H1 (cell line): ENCODE data around the gene KCNH1. TPM values are rescaled to one million over a fixed set of nuclear protein-coding genes. Genes with fewer than 3 reads are reported as not detected.

Experiments
- CTCF ChIA-PET: fragments of 300-600 bp; sonication (Branson Sonifier 250); formaldehyde crosslinking; loops from one replicate; lab custom pipeline; 2021; ENCODE audit not compliant: partially characterized antibody; lab: Charles Lee
- POLR2A ChIA-PET: fragments of 300-600 bp; sonication (Branson Sonifier 250); formaldehyde crosslinking; loops from one replicate; lab custom pipeline; 2021; ENCODE audit warnings: inconsistent platforms; ENCODE audit not compliant: partially characterized antibody; lab: Charles Lee
- DNase-seq, 2 experiments: peaks; one replicate each; pipeline versions ENCODE4 v3.0.0 to v3.0.0-alpha.2; 2010 to 2022; ENCODE audit warnings: low spot score in 2 of 2, low read depth in 1 of 2, mixed read lengths in 1 of 2
- FAIRE-seq: peaks from 2 replicates; lab custom pipeline; 2011; peaks lifted over from hg19 to GRCh38; lab: Jason Lieb, UNC
- H2AFZ ChIP-seq: 2 replicates; pipeline ENCODE4 v1.8.1; 2012; ENCODE audit warnings: low read length, inconsistent platforms
- H2AK5ac ChIP-seq: 2 replicates; pipeline ENCODE4 v1.6.1; 2013; ENCODE audit warnings: low read depth, low read length
- H2BK120ac ChIP-seq: replicated peaks from 2 replicates; pipeline ENCODE3; 2013; ENCODE audit warnings: low read depth, low read length, inconsistent platforms
- H2BK12ac ChIP-seq: 2 replicates; pipeline ENCODE4 v1.6.1; 2013; ENCODE audit warnings: low read depth, low read length
- H2BK15ac ChIP-seq: 2 replicates; pipeline ENCODE4 v1.6.1; 2013; ENCODE audit warnings: low read length
- H2BK20ac ChIP-seq: 2 replicates; pipeline ENCODE4 v1.6.1; 2013; ENCODE audit warnings: low read length
- H2BK5ac ChIP-seq: 2 replicates; pipeline ENCODE4 v1.6.1; 2013; ENCODE audit warnings: low read depth, low read length
- H3K14ac ChIP-seq: 2 replicates; pipeline ENCODE4 v1.6.1; 2013; ENCODE audit warnings: inconsistent platforms; ENCODE audit not compliant: insufficient read length
- H3K18ac ChIP-seq: 2 replicates; pipeline ENCODE4 v1.6.1; 2013; ENCODE audit warnings: low read length; ENCODE audit errors: extremely low read depth
- H3K23ac ChIP-seq: 2 replicates; pipeline ENCODE4 v1.6.1; 2013; ENCODE audit warnings: inconsistent platforms; ENCODE audit not compliant: insufficient read length
- H3K23me2 ChIP-seq: 2 replicates; pipeline ENCODE4 v1.6.1; 2013; ENCODE audit warnings: low read depth, low read length
- H3K27ac ChIP-seq: 2 replicates; pipeline ENCODE4 v1.6.1; 2011; ENCODE audit warnings: low read depth, low read length, inconsistent platforms
- H3K27me3 ChIP-seq, 4 experiments: replicated peaks in 1 of 4; 1 replicate in 1 of 4; 2 replicates in 3 of 4; pipeline versions ENCODE4 v1.6.1 to v1.8.1; 2011 to 2013; ENCODE audit warnings: low read length in 3 of 4, mild to moderate bottlenecking in 3 of 4, inconsistent platforms in 2 of 4, mixed read lengths in 2 of 4, moderate library complexity in 1 of 4; ENCODE audit not compliant: control insufficient read depth in 3 of 4, insufficient read depth in 3 of 4; ENCODE audit errors: extremely low read depth in 1 of 4
- H3K36me3 ChIP-seq, 4 experiments: 2 replicates each; pipeline versions ENCODE4 v1.6.1 to v1.8.1; 2011 to 2013; ENCODE audit warnings: mild to moderate bottlenecking in 4 of 4, low read length in 3 of 4, moderate library complexity in 2 of 4, control low read depth in 1 of 4, inconsistent platforms in 1 of 4; ENCODE audit not compliant: insufficient read depth in 4 of 4, control insufficient read depth in 2 of 4
- H3K4ac ChIP-seq: replicated peaks from 2 replicates; pipeline ENCODE3; 2013; ENCODE audit warnings: low read length, low read depth, mixed read lengths, inconsistent platforms; ENCODE audit not compliant: insufficient read length
- H3K4me1 ChIP-seq, 4 experiments: replicated peaks in 1 of 4; 1 replicate in 1 of 4; 2 replicates in 3 of 4; pipeline versions ENCODE4 v1.6.1 to v1.8.1; 2011 to 2013; ENCODE audit warnings: low read length in 3 of 4, inconsistent platforms in 2 of 4, mixed read lengths in 1 of 4; ENCODE audit not compliant: insufficient read depth in 4 of 4, control insufficient read depth in 3 of 4
- H3K4me2 ChIP-seq, 2 experiments: 2 replicates each; pipeline versions ENCODE4 v1.6.1 to v1.8.1; 2011 to 2013; ENCODE audit warnings: low read depth in 2 of 2, low read length in 2 of 2, control low read depth in 1 of 2, inconsistent platforms in 1 of 2, mild to moderate bottlenecking in 1 of 2; ENCODE audit not compliant: insufficient read depth in 1 of 2
- H3K4me3 ChIP-seq, 4 experiments: fragments of 200-600, 300-600 bp in 1 of 4; sonication (generic), shearing (Covaris generic), sonication (Bioruptor Twin) in 1 of 4; 2 replicates each; pipeline versions ENCODE4 v1.5.1 to v1.8.1; 2011 to 2016; ENCODE audit warnings: low read length in 4 of 4, low read depth in 3 of 4, control low read depth in 2 of 4, inconsistent platforms in 2 of 4, mild to moderate bottlenecking in 2 of 4, mixed read lengths in 1 of 4, moderate library complexity in 1 of 4; ENCODE audit not compliant: insufficient read depth in 2 of 4; ENCODE audit errors: extremely low read depth in 1 of 4
- H3K56ac ChIP-seq: replicated peaks from 2 replicates; pipeline ENCODE3; 2013; ENCODE audit warnings: low read depth, mild to moderate bottlenecking, mixed read lengths, low read length, inconsistent platforms; ENCODE audit not compliant: insufficient read length
- H3K79me1 ChIP-seq: 2 replicates; pipeline ENCODE4 v1.6.1; 2013; ENCODE audit warnings: low read depth, low read length, control low read depth
- H3K79me2 ChIP-seq, 2 experiments: 2 replicates each; pipeline versions ENCODE4 v1.6.1 to v1.8.1; 2012 to 2013; ENCODE audit warnings: low read length in 2 of 2, mild to moderate bottlenecking in 2 of 2, inconsistent platforms in 1 of 2; ENCODE audit not compliant: insufficient read depth in 2 of 2, control insufficient read depth in 1 of 2
- H3K9ac ChIP-seq, 4 experiments: replicated peaks in 1 of 4; 1 replicate in 1 of 4; 2 replicates in 3 of 4; pipeline versions ENCODE4 v1.6.1 to v1.8.1; 2011 to 2013; ENCODE audit warnings: low read depth in 3 of 4, low read length in 3 of 4, control low read depth in 2 of 4, mild to moderate bottlenecking in 2 of 4, moderate library complexity in 2 of 4, inconsistent platforms in 1 of 4; ENCODE audit errors: extremely low read depth in 1 of 4
- H3K9me3 ChIP-seq, 2 experiments: 2 replicates each; pipeline versions ENCODE4 v1.6.1 to v1.8.1; 2012 to 2013; ENCODE audit warnings: mild to moderate bottlenecking in 2 of 2, moderate library complexity in 2 of 2, control low read depth in 1 of 2, inconsistent platforms in 1 of 2, low read depth in 1 of 2, low read length in 1 of 2, mixed read lengths in 1 of 2; ENCODE audit not compliant: insufficient read depth in 2 of 2
- H4K20me1 ChIP-seq, 2 experiments: replicated peaks in 1 of 2; 2 replicates each; pipeline versions ENCODE3 to v1.8.1; 2011 to 2013; ENCODE audit warnings: inconsistent platforms in 2 of 2, low read length in 2 of 2, mild to moderate bottlenecking in 1 of 2; ENCODE audit not compliant: insufficient read depth in 2 of 2, control insufficient read depth in 1 of 2
- H4K5ac ChIP-seq: 2 replicates; pipeline ENCODE4 v1.6.1; 2013; ENCODE audit warnings: low read length, low read depth, mixed read lengths, inconsistent platforms; ENCODE audit not compliant: insufficient read length
- H4K8ac ChIP-seq: 2 replicates; pipeline ENCODE4 v1.8.0; 2013; ENCODE audit warnings: mild to moderate bottlenecking, moderate library complexity, low read length, inconsistent platforms; ENCODE audit not compliant: insufficient read depth; ENCODE audit errors: extremely low read depth
- H4K91ac ChIP-seq: replicated peaks from 2 replicates; pipeline ENCODE3; 2013; ENCODE audit warnings: low read length, mixed read lengths, inconsistent platforms; ENCODE audit not compliant: insufficient read length
- EZH2 ChIP-seq: fragments of 200-600 bp; sonication (generic); IDR thresholded peaks from 2 replicates; pipeline ENCODE4 v1.7.1; 2012; ENCODE audit warnings: low read depth, mild to moderate bottlenecking, moderate library complexity, low read length, inconsistent platforms; ENCODE audit not compliant: severe bottlenecking
- POLR2AphosphoS5 ChIP-seq: IDR thresholded peaks from 2 replicates; pipeline ENCODE4 v1.6.1; 2011; ENCODE audit warnings: low read depth, low read length
- RXRA ChIP-seq: IDR thresholded peaks from 2 replicates; pipeline ENCODE4 v1.6.1; 2011; ENCODE audit warnings: low read depth, mild to moderate bottlenecking, low read length, moderate library complexity; ENCODE audit not compliant: insufficient read depth
- SUZ12 ChIP-seq: fragments of 200-600 bp; sonication (generic); IDR thresholded peaks from 2 replicates; pipeline ENCODE4 v1.6.1; 2012; ENCODE audit warnings: mild to moderate bottlenecking, inconsistent platforms, low read length, moderate library complexity, mixed read lengths
- WGBS, 2 experiments: shearing (Covaris generic) in 1 of 2; methylation state at CpG; one replicate each; pipeline versions ENCODE4 v1.1.6 to v1.1.7; 2013 to 2015; ENCODE audit warnings: low lambda C conversion rate in 2 of 2, mixed read lengths in 2 of 2, inconsistent platforms in 1 of 2, low coverage in 1 of 2, missing lambda C conversion rate in 1 of 2; ENCODE audit not compliant: insufficient replicate concordance in 2 of 2, insufficient coverage in 1 of 2, insufficient read length in 1 of 2; ENCODE audit errors: extremely low coverage in 1 of 2, missing lambda C conversion rate in 1 of 2; 5-methylcytosine and 5-hydroxymethylcytosine counted together
- polyA plus RNA-seq, 7 experiments: library from polyadenylated mRNA; depleted of rRNA in 3 of 7; stranded (reverse) in 5 of 7; unstranded in 2 of 7; fragments of >200 nt in 5 of 7; fragments of 200-250 nt in 2 of 7; gene quantifications; 1 replicate in 5 of 7; 2 replicates in 1 of 7; 4 replicates in 1 of 7; pipeline versions ENCODE4 v1.2.1 to v1.2.3, GENCODE V29; 2011 to 2013; ENCODE audit warnings: missing spikeins in 2 of 7, mixed read lengths in 2 of 7
- total RNA-seq: library from RNA; stranded (reverse); fragmentation: NEBNext Ultra II Directional; extraction: Animal tissue kit (Norgen Biotek cat#: 25700); gene quantifications from 2 replicates; pipeline ENCODE4 v1.2.1, GENCODE V29; 2021
- TF ChIP-seq, protein P1 (sequence below): IDR thresholded peaks from 2 replicates; pipeline ENCODE4 v1.6.1; 2012; ENCODE audit warnings: inconsistent platforms

KCNH1 gene
- total and polyA plus RNA-seq, 2 of the 8 experiments (the other 6 are each of a cell fraction or from before 2014, with no cell fraction given): 0.27 to 0.34 TPM

DNA sequence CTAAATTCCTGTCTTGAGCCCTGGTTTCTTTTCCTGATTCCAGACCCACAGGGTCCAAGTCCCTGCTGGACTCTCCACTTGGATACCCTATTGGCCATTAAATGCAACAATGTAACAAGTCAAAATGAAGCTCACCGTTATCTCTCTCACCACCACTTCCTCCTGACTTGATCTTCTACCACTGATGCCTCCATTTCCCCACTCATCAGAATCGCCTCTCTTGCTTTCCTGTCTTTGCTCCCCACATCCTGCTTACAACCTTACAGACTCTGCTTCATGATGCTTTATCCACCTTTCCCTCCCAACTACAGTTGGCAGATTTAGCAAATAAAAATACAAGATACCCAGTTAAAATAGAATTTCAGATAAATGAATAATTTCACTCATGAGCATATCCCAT is 343.8 kb downstream of the KCNH1 start:
- Histone ChIP-seq H2AFZ (no peak overlapping the region), H2BK15ac (no peak overlapping the region), H2AK5ac (no peak overlapping the region), H3K23me2 (no peaks in the 10 kb centered on the region), H3K18ac (no peak overlapping the region), H3K4ac (no peak overlapping the region), H3K4me3 (no peak overlapping the region), H3K27ac (no peak overlapping the region), H3K56ac (no peak overlapping the region), H3K4me2 (no peak overlapping the region), H4K5ac (no peak overlapping the region), H3K36me3 (no peaks in the 10 kb centered on the region), H3K27me3 (no peaks in the 10 kb centered on the region), H2BK20ac (no peak overlapping the region), H3K9ac (no peak overlapping the region), H3K79me1 (no peaks in the 10 kb centered on the region), H3K4me1 (no peaks in the 10 kb centered on the region), H3K14ac (no peak overlapping the region), H3K79me2 (no peaks in the 10 kb centered on the region), H2BK5ac (no peak overlapping the region), H4K91ac (no peak overlapping the region), H3K9me3 (no peaks in the 10 kb centered on the region), H2BK120ac (no peak overlapping the region), H3K23ac (no peak overlapping the region), H4K20me1 (no peaks in the 10 kb centered on the region), H2BK12ac (no peak overlapping the region), H4K8ac (no peak overlapping the region)
- ChIA-PET CTCF (no interaction called here), POLR2A (interaction anchor here (0.6 kb wide), 1 partner anchor 26 kb away, joined by 3 read pairs; no protein-coding TSS in a partner anchor)
- 88% methylated on average over 2 of the region's 2 CpGs; no CpG with 5 or more reads in 1 of the 2 experiments for WGBS, 2 experiments
- DNase-seq: no peak
- no peak for FAIRE-seq
- TF ChIP-seq SUZ12: no peak
- TF ChIP-seq, protein P1, sequence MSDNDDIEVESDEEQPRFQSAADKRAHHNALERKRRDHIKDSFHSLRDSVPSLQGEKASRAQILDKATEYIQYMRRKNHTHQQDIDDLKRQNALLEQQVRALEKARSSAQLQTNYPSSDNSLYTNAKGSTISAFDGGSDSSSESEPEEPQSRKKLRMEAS: no peak
- no peak for TF ChIP-seq EZH2
- TF ChIP-seq POLR2AphosphoS5: no peak
- no peak for TF ChIP-seq RXRA
